GM18909 (cell line): ENCODE results near the gene AGTR2.
"Not testable (repeated sequence)": the region's sequence is repeated elsewhere in the genome, so short reads cannot be mapped to it uniquely, and the experiment has no call there.

Experiments used
- ATAC-seq: cut with Tn5 transposase; IDR thresholded peaks from one replicate; pipeline ENCODE4 v1.9.1; 2021; ENCODE audit warnings: mild to moderate bottlenecking; ENCODE audit not compliant: unreplicated experiment, poor library complexity

Gene AGTR2, protein sequence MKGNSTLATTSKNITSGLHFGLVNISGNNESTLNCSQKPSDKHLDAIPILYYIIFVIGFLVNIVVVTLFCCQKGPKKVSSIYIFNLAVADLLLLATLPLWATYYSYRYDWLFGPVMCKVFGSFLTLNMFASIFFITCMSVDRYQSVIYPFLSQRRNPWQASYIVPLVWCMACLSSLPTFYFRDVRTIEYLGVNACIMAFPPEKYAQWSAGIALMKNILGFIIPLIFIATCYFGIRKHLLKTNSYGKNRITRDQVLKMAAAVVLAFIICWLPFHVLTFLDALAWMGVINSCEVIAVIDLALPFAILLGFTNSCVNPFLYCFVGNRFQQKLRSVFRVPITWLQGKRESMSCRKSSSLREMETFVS

DNA sequence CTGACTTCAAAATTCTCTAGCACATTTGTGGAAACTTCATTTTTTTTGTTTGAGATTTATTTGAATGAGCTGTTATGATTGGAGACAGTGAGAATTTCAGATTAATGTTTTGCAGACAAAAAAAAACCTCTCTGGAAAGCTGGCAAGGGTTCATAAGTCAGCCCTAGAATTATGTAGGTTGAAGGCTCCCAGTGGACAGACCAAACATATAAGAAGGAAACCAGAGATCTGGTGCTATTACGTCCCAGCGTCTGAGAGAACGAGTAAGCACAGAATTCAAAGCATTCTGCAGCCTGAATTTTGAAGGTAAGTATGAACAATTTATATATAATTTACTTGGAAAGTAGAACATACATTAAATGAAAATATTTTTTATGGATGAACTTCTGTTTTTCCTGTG is at the start of gene AGTR2:
Gene AGTR2, plus strand, starts transcription at position 234 of the 400 bp plus-strand sequence. CDS start 1,537 bp downstream, outside the sequence.
- no peak for ATAC-seq

DNA sequence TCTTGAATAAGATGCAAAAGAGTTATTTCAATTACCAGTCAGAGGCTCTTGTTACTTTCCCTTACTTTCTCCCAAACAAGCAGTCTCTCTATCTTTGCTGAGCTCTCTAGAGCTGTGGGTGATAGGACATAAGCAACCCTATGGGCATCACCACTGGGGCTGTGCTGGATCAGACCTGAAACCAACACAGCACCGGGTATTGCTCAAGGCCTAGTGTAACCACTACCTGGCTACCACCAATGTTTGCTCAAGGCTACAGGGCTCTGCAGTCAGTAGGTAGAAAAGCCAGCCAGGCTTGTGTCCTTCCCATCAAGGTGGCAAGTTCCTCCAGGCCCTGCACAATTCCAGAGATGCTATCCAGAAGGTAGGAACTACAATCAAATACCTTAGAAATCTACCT is 35.3 kb upstream of the AGTR2 start:
- no peak for ATAC-seq

DNA sequence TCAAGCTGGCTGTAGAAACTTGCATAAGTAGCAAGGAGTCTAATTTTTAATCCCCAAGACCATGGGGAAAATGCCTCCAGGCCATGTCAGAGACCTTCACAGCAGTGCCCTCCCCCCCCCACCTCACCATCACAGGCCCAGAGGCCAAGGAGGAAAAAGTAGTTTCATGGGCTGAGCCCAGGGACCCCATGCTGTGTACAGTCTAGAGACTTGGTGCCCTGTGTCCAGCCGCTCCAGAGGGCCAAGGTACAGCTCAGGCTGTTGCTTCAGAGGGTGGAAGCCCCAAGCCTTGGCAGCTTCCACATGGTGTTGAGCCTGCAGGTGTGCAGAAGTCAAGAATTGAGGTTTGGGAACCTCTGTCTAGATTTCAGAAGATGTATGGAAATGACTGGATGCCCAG is 29.3 kb upstream of the AGTR2 start:
- not testable (repeated sequence) for ATAC-seq

DNA sequence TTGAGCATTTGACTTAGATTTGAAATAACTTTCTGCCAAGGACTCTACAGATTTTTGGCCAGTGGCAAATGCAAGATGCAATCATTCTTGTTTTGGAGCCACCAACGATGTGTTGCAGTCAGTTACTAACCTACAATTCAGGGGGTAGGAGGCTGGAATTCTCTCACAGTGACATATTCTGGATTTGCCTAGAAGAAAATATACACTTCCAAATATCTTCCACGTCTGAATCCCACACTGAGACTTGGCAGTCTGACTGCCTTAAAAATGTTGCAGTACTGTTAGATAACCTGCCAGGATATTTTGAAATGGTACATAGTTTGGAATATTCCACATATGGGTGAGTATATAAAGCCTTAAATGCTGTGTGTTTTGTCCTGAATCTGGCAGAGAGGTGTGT is 27.6 kb upstream of the AGTR2 start:
- ATAC-seq, result no peak

DNA sequence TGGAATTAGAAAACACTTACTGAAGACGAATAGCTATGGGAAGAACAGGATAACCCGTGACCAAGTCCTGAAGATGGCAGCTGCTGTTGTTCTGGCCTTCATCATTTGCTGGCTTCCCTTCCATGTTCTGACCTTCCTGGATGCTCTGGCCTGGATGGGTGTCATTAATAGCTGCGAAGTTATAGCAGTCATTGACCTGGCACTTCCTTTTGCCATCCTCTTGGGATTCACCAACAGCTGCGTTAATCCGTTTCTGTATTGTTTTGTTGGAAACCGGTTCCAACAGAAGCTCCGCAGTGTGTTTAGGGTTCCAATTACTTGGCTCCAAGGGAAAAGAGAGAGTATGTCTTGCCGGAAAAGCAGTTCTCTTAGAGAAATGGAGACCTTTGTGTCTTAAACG is 2.4 kb downstream of the AGTR2 start:
- ATAC-seq, result no peak

DNA sequence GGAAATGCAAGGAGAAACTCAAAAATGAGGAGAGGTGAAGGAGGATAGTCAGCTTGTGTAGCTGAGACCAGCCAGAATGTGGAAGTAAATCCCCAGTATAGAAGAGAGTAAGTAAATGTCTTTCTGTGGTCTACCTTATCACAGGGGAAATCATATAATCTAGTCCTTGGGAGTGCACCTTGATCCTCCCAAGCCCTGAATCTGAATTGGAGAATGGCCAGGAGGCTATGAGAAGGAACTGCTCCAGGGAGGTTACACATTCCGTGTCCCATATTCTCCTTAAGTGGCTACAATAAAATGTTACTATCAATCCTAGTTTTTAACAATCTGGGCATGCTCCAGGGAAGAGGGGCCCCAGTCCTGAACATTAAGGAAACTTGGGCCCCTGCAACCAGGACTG is 10.8 kb downstream of the AGTR2 start:
- no peak for ATAC-seq

DNA sequence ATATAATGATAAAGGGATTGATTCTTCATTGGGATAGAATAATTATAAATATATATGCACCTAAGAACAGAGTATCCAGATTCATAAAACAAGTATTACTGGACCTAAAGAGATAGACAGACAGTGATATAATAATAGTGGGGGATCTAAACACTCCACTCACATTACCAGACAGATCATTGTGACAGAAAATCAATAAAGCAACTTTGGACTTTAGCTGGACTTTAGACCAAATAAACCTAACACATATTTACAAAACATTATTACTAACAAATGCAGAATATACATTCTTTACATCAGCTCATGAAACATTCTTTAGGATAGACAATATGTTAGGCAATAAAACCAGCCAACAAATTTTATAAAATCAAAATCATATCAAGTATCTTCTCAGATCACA is 14.6 kb downstream of the AGTR2 start:
- no peak for ATAC-seq

DNA sequence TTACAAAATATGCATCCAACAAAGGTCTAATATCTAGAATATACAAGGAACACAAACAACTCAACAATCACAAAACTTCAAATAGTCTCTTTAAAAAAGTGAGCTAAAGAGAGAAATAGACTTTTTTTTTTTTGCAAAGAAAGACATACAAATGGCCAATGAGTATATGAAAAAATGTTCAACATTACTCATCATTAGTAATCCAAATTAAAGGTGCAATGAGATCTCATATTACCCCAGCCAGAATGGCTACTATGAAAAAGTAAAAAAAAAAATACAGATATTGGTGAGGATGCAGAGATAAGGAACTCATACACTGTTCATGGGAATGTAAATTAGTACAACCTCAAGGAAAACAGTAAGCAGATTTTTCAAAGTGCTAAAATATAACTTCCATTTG is 24.1 kb downstream of the AGTR2 start:
- ATAC-seq, result no peak

DNA sequence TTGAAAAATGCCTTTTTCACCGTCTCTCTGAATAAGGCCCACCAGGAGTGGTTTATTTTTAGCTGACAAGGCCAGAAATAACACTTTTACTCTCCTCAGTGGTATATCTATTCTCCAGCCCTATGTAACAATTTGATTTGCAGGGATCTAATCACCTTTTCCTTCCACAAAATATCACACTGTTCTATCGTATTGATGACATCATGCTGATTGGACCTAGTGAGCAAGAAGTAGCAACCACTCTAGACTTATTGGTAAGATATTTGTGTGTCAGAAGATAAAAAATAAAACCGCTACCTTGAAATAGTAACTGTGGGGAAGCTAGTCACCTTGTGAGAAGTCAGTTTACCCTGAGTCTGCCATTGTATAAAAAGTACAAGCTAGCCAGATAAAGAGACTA is 27.7 kb downstream of the AGTR2 start:
- ATAC-seq, result no peak

DNA sequence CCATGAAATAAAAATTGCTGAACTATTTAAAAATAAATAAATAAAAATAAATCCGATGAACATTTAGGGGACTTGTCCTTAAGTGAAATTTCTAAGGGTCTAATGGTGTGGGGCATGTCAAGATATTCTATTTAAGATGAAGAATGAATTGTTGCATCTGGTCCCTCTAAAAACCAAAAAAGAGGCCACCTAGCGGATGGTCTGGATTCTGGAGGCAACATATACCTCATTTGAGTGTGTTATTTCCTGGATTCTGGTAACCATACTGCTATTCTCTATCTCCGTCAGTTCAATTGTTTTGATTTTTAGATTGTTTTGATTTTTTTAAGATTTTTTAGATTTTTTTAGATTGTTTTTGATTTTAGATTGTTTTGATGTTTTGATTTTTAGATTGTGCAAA is 28.3 kb downstream of the AGTR2 start:
- no peak for ATAC-seq

DNA sequence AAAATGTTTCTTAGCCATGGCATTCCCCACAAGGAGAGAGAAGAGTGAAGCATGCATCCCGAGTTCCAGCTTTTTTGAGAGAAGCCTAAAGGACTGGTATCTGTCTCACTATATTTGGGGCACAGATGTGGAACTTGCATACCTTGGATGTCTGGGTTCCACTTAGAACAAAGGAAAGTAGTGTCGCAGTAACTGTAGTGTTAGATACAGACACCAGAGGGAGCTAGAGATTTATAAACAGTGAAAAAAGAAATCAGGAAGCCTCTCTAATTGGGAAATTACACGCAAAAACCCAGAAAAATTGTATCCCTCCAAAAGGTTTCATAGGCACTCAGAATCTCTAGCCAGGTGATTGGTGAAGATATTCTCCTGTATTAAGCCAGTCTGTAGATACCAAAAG is 34.4 kb downstream of the AGTR2 start:
- ATAC-seq, result no peak

DNA sequence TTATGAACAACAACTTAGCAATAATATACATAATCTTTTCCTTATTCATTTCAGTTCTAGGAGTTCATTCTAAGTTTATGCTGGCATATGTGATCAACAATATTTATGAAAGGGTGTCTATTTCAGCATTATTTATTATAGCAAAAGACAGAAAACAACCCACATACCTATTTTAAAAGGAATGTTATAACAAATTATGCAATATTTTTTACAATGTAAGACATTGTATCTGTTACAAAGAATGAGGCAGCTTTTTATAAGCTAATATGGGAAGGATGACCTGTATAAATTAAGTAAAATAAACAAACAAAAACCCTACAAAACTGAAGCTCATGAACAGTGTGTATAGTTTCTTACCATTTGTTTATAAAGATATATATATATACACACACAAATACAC is 42.7 kb downstream of the AGTR2 start:
- no peak for ATAC-seq

DNA sequence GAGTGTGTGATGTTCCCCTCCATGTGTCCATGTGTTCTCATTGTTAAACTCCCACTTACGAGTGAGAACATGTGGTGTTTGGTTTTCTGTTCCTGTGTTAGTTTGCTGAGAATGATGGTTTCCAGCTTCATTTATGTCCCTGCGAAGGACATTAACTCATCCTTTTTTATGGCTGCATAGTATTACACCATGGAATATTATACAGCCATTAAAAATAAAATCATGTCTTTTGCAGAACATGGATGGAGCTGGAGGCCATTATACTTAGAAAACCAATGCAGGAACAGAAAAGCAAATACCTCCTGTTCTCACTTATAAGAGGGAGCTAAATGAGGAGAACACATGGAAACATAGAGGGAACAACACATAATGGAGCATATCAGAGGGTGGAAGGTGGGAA is 46.5 kb downstream of the AGTR2 start:
- not testable (repeated sequence) for ATAC-seq
